GDM1 (cell line): ENCODE results near the gene EVC.

Source experiments
- DNase-seq: peaks from one replicate; lab custom pipeline; 2025; lab: John Stamatoyannopoulos, UW

EVC gene

DNA sequence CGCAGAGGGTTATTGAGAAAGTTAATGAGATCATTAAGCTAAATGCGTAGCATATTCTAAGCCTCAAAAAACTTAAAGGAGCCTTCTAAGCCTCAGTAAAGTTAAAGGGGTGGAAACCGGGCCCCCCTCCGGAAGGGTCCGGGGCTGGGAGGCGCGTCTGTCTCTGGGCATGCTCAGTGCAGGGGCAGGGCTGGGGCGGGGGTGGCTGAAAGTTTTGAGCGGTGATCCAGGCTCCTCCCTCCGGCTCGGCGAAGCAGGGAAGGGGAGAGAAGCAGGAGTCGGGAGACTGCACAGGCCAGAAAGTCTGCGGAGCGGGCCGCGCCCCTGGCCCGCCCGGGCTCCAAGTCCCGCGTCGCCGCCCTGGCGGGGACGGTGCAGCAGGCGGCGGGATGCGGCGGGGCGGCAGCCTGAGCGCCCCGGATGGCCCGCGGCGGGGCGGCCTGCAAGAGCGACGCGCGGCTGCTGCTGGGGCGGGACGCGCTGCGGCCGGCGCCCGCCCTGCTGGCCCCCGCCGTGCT lies at the start of gene EVC:
Gene EVC (plus strand): TSS at position 241 of the 518 bp plus-strand sequence. CDS start 180 bp downstream, at position 421.
- DNase-seq, result no peak

DNA sequence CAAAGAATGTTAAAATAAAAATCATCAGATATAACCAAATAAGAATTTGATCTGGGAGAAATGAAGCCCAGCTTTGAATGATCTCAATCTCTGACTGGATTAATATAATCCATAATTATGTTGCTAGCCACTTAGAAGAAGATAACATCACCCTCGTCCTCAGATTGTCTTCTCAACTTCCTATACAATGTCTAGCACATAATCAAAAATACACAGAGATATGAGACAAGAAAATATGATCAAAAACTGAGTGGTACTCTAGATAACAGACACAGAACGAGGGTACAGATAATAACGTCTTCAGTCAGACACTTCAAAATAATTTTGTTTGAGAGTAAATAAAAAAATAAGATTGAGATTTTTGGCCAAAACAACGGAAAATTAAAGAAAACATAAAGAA lies 49.8 kb upstream of the EVC start:
- no peak for DNase-seq

DNA sequence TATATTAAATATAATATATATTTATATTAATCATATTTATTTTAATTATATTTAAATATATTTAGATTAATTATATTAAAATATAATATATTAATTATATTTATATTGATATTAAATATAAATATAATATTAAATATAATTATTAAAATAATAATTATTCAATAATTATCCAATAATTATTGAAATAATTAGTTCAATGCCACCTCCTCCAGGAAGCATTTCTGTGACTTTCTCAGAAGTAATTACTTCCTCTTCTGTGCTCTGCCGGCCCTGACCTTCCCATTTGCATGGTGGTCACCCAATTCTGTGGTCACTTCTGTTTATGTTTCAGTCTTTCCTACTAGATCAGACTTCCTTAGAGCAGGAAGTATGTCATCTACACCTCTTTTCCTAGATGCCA lies 48.4 kb upstream of the EVC start:
- DNase-seq, result no peak

DNA sequence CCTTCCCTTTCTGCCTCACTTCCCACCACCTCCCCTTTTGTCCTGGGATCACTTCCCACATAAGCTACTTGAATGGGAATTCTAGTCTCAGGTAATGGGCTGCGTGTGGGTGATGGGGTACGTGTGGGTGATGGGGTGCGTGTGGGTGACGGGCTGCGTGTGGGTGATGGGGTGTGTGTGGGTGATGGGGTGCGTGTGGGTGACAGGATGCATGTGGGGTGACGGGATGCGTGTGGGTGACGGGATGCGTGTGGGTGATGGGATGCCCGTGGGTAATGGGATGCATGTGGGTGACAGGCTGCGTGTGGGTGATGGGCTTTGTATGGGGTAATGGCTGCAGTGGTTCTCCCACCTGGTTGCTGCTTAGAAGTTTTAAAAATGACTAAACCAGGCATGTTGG lies 46.2 kb upstream of the EVC start:
- DNase-seq, result no peak

DNA sequence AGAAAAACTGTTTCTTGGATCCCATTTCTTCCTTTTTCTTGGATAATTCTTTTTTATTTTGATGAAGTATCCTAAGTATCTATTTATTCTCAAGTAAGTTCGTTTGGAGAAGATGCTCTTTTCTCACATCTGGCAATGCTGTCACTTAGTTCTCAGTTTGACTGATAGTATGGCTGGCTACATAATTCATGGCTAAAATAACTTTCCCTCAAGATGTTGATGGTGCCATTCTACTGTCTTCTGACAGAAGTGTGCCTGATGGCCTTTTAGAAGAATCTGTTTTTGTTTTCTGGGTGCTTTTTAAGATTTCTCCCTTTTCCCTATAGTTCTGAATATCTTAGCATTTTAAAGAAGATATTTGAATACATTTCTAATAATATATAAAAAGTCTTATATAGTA lies 44.3 kb upstream of the EVC start:
- no peak for DNase-seq

DNA sequence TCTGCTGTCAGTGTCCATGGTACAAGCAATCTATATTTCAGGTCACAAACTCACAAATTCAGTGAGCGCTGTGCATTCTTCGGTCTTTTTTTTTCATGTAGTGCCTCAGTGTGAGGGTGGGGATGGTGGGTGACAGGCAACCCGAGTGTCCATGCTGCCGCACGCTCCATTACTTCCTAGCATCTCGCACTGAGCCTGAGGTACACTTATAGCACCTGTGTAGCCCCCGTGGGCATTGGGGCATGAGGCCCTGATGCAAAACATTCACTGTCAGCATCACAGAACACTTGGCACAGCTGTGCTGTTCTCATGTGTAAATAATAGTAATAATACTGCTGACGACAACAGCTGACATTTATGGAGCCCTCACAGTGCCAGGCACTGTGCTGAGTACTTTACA lies 34.2 kb upstream of the EVC start:
- DNase-seq, result no peak

DNA sequence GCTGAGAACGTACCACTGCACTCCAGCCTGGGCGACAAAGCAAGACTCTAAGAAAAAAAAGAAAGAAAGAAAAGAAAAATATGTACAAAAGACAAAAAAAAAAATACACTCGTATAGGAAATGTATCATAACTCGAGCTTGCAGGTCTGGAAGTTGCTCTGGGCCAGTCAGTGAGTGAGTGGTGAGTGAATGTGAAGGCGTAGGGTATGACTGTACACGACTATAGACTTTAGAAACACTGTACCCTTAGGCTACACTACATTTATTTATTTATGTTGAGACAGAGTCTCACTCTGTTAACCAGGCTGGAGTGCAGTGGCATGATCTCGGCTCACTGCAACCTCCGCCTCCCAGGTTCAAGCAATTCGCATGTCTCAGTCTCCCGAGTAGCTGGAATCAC lies 32.0 kb upstream of the EVC start:
- DNase-seq, result no peak

DNA sequence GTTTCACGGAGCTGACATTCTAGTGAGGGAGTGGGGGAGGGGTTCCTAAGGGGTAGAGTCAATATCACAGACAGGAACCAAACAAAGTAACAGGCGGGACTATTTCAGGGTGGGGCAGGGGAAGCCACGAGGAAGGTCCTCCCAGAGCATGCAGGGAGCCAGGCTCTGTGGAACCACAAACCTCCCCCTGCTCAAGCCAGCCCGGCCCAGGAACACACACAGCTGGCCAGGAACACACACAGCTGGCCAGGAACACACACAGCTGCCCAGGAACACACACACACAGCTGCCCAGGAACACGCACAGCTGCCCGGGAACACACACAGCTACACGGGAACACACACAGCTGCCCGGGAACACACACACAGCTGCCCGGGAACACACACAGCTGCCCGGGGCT lies 27.4 kb upstream of the EVC start:
- DNase-seq, result no peak

DNA sequence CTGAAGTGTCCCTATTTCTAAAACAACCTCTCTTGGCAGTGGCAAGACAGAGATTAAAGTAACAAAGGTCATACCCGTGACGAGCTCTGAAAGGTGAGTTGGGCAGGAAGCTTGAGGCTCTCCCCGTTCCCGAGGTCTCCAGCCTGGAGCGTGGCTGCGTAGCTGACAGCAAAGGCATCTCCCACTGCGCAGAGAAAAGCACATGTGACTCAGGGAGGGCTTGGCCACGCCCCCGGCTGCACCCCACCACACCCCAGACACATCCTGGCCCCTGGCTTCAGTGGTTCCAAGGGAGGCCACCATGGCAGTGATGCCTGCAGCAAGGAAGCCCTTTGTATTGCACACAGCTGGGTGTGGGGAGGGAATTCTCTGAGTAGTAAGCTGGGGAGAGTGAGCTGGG lies 25.7 kb upstream of the EVC start:
- DNase-seq, result no peak

DNA sequence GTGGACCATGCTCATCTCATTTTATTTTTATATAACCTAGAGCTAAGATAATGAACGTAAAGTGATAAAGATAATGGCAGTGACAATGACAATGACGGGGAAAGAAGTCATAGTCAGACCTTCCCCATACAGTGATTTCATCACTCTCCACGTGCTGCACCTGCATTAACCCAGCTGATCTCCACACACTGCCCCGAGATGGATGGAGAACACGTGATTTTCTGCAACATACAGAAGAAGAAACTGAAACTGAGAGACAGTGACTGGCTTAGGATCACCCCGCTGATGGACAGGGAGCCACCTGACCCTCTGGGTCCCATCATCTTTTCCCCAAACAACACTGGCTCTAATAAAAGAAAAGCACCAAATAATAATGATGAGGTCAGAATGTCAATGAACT lies 24.7 kb upstream of the EVC start:
- DNase-seq, result no peak

DNA sequence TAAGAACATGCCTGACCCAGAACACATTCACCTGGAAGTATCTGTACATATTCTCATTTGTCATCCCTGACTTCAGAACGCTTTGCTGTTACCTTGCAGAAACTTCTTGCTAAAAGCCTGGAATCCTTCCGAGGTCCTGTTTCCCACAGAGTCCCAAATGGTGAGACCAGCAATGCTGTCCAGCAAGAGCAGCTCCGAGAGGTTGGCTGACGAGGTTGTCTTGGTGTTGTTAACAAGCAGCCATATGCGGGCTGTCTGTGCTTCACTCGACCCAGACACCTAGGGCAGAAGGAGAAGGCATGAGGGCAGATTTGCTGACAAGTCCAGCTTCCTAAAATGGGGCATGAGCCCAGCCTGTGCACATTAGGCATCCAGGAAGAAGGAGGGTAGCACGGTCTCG lies 21.9 kb upstream of the EVC start:
- no peak for DNase-seq

DNA sequence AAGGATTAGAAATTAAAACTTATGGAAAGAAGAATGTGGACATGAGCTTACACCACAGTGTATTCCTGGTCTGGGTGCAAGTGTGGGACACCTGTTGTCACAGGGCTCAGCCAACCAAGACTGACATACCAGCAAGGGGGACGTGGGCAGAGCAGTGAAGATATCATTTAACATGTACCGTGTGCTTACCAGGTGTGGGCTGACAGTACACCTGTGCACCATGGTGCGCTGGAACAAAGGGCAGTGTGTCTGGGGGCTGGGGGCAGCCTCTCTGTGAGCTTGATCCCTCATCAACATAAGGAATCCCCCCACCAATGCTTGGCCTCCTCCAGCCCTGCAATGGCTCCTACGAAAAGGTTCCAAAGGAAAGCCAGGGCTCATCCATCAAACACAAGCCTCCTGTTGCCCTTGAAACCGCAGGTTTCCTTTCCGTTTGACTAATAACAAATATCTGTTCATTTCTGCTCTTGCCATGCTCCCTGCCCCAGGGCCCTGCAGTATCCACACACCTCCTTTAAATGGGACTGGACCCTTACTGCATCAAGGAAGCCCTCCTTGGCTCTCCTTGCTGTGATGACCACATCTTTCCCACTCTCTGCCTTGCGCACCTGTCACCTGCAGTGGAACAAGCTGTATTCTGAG lies 19.4 kb upstream of the EVC start:
- DNase-seq, result no peak

DNA sequence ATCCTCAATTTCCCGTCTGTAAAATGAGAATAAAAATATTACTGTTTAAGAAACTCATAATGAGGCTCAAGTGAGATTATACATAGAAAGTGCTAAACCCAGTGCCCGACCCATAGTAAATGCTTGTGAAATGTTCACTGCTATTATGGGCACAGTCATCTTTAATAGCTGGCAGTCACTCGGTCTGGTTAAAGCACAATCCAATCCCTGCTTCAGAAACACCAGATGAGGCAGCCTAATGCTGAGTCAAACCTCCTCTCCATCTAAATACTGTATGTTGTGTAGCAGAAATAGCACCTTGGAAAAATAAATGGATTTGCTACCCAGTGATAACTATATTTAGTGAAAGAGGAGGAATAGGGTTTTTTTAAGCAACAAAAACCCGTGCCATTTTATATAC lies 17.1 kb upstream of the EVC start:
- no peak for DNase-seq

DNA sequence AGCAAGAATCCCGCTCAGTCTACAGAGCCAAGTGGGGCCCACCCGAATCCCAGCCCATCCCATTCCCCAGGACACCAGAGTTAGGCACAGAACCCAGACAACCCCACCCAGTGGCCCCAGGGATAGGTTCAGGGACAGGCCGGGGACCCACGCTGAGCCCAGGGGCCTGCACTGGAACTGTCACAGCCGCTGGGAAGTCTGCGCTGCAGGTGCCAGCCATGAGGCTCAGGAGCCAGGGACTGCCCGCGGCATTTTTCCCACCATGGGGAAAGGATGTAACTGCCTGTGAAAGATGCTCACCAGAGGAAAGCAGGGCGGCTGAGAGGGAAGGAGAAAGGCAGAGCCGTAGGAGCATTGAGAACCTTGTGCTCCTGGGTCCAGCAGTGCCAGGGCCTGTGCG lies 14.7 kb upstream of the EVC start:
- DNase-seq, result no peak

DNA sequence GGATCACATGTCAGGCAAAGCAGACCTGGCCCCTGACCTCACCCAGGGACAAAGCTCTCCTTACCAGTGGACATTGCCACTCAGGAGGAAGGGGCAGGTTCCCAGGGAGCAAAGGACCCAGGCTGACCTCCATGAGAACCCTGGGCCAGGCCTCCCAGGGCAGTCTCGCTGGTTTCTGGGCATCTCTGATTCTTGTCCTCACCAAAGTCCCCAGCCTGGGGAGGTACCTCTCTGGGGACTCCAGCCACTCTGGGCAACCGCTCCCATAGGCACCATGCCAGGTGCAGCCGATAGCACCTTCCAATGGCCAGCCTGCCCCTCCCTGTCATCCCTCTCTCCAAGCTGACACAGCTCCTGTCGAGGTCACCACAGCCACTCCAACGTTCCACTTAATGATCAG lies 10.5 kb upstream of the EVC start:
- no peak for DNase-seq

DNA sequence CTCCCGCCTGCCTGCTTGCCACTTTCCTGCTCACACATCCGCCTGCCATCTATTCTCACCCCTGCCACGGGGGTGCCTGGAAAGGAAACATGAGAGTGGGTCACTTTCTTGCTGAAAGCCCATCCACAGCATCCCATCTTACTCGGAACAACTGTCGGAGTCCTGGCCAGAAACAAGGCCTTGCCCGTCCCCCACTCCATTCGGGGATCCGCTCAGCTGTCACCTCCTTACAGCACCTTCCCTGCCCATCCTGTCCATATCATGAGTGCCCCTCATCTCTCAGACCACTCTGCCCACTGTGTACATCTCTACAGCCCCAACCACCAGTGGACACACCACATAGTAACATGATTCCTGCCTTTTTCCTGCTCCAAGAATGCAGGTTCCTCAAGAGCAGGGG lies 9.0 kb upstream of the EVC start:
- no peak for DNase-seq

DNA sequence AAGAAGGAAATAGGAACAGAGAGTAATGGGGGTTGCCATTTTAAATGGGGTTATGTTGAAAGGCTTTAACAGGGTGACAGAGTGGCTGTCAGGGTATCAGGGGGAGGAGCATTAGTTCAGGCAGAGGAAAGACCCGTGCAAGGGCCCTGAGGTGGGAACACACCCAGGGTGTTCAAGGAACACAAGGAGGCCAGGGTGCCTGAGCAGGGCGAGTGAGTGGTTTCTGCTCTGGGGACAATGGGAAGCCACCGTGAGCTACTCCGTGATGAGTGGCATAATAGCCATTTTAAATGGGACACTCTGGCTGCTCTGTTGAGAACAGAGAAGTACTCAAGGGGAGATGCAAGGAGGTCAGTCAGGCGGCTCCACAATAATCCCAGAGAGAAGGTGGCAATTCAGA lies 7.2 kb upstream of the EVC start:
- no peak for DNase-seq

DNA sequence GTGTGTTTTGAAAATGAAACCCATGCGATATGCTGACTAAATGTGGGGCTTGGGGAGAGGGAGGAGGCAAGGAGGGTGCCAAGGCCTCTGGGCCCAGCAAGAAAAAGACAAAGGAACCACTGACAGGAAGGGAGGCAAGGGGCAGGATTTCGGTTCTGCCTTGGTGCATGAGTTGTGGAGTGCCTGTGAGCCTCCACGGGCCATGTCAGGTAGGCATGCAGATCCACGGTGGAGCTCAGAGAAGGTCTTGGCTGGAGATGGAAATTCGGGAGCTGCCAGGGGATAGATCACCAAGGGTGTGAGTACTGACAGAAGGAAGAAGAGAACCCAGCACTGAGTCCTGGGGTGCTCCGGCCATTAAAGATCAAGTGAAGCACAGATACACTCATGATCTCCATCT lies 6.7 kb upstream of the EVC start:
- no peak for DNase-seq

DNA sequence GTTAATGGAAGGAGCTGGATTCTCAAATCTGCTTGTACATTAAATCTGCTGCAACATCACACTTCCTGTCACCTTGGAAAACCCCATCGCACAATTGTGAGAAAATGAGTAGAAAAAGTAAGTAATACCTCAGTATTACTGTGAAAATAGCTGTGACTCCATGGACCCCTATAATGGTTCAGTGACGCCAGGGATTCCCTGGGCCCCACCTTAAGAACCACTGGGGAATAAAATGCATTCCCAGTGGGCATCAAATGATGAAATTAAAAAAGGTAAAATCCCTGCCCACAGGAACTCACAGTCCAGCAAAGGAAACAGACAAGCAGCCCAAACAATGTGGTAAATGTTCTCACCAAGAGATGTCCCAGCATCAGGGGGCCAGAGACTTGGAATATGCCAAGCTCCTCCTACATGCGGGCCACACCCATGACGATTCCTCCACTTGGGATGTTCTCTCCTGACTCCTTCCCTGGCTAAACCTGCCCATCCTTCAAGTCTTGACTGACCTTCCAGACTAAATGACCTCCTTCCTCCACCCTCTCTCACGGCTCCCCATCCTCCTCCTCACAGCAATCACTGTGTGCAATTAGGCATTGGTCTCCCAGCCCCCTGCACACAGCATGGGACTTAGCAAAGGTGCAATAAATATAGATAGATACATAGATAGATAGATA lies 5.2 kb upstream of the EVC start:
- DNase-seq, result no peak

DNA sequence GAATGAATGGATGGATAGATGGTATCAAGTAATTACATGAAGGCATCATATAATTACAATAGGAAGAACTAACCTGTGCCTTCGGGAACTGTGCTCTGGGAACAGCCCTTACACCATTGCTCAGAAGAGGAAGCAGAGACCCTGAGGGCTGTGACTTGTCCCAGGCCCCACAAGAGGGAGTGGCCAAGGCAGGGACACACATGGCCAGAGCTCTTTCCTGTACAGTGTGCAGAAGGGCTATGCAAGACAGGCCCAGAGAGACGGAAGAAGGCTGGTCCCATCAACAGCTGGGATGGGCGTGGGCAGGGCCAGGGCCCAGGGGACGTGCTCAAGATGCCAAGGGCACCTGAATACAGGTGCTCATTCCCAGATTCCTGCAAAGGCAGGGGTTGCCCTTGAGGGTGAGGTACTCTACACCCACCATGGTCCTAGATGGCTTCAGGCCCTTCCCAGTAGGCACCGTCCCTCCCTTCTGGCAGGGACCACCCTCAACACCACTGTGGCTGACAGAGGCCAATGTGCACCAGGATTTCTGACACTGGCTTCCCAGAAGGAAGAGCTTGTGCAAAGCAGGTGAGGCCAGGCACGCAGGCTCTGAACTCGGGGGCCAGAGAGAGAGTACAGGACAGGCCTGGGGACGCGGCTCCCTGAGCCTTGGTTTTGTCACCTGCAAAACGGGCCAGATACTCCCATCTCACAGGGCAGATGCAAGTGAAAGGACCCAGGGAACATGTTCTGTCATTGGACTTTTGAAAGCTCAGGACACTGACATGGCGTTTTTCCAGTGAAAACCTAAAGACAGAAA lies 4.3 kb upstream of the EVC start:
- DNase-seq, result no peak

DNA sequence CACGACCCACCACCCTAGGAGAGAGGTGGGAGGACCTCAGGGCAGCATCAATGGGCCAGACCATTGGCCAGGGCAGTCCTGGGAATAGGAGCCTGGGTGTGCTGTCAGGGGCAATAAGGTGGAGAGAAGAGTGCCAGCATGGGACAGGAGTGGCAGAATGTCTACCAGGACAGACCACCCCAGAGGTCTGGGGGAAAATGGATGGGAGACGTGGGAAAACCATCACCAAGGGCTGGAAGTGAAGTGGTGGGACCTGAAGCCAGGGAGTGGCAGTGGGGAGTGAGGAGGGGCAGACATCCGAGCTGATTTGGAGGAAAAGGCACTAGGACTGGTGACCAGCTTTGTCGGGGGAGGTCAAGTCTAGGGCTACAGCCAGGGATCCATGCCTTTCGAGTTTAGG lies 3.6 kb upstream of the EVC start:
- no peak for DNase-seq

DNA sequence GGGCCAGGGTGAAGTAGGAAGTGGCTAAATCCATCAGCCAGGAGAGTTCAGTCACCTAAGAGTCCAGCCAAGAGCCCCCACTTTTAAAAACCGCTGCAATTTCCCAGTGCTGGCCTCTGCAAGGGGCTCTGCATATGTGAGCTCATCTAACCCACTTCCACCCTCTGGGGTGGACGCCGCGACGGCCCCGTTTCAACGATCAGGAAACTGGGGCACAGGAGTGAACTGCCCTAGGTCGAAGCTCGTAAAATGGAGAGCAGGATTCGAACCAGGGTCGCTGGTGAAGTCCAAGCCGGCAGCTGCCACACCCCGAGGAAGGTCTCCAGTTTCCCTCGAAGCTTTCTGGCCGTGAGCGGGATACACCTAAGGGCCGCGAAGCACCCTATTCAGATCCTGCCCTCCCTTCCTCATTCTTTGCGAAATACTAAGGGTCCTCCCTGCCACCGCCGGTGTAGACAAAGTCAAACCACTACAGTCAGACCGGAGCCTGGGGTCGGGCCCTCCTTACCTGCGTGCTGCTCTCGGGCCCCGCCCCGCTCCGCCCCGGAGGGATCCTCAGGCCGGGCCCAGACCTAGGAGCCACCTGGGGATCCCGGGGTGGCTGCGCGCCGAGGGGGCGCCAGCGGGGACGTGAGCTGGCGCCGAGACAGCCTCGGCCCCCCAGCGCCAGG lies 3.1 kb upstream of the EVC start:
- no peak for DNase-seq
